Stomach (tissue), 9 donors: ENCODE results near the gene SHISAL2A. TPM values are rescaled to one million over a fixed set of nuclear protein-coding genes. Genes with fewer than 3 reads are reported as not detected.

Experiments used
- DNase-seq, 2 donors: peaks; one replicate each; pipeline versions ENCODE4 v3.0.0 to v3.0.0-alpha.2; 2013 to 2019
- H3K27ac ChIP-seq, 5 donors: fragments of 200-600 bp in 4 of 5; sonication (generic) in 4 of 5; one replicate each; pipeline ENCODE4 v1.5.1; 2013 to 2019; ENCODE audit warnings: mild to moderate bottlenecking in 1 of 5, moderate library complexity in 1 of 5
- H3K27me3 ChIP-seq, 3 donors: fragments of 200-600 bp; sonication (generic); one replicate each; pipeline ENCODE4 v1.5.1; 2017 to 2019; ENCODE audit warnings: mixed run types in 1 of 3
- H3K36me3 ChIP-seq, 4 donors: fragments of 200-600 bp; sonication (generic); 1 replicate in 3 of 4; 2 replicates in 1 of 4; pipeline ENCODE4 v1.5.1; 2016 to 2019
- H3K4me1 ChIP-seq, 4 donors: fragments of 200-600 bp; sonication (generic); one replicate each; pipeline ENCODE4 v1.5.1; 2016 to 2019
- H3K4me3 ChIP-seq, 4 donors: fragments of 200-600 bp; sonication (generic) in 3 of 4; one replicate each; pipeline ENCODE4 v1.5.1; 2016 to 2019; ENCODE audit warnings: mild to moderate bottlenecking in 1 of 4
- H3K9me3 ChIP-seq, 4 donors: fragments of 200-600 bp; sonication (generic); one replicate each; pipeline ENCODE4 v1.5.1; 2016 to 2019
- EP300 ChIP-seq: sonication (generic); formaldehyde crosslinking; IDR thresholded peaks from one replicate; pipeline ENCODE4 v1.6.1; 2017; ENCODE audit warnings: antibody characterized with exemption
- POLR2A ChIP-seq, 4 donors: fragments of 450-650 bp; IDR thresholded peaks; one replicate each; pipeline ENCODE4 v1.6.1; 2016; ENCODE audit warnings: antibody characterized with exemption in 4 of 4, control low read depth in 2 of 4, mild to moderate bottlenecking in 1 of 4, moderate library complexity in 1 of 4
- POLR2AphosphoS5 ChIP-seq, 3 donors: sonication (generic); formaldehyde crosslinking; IDR thresholded peaks; one replicate each; pipeline ENCODE4 v1.6.1; 2016; ENCODE audit warnings: antibody characterized with exemption in 3 of 3
- WGBS, 5 donors: extraction: QIAGEN DNeasy Blood & Tissue Kit in 3 of 5; methylation state at CpG; one replicate each; pipeline versions ENCODE4 v1.1.5 to v1.1.7; 2013 to 2018; 5-methylcytosine and 5-hydroxymethylcytosine counted together
- intact Hi-C: fragments of 100-400 bp; cut with DNase I; formaldehyde crosslinking; loops from one replicate; pipeline ENCODE4 v1.15.1; 2023; ENCODE audit warnings: low total_unique reads
- polyA plus RNA-seq, 3 donors: library from polyadenylated mRNA; stranded (reverse); fragments of 200-250 nt; gene quantifications; one replicate each; pipeline ENCODE4 v1.2.3, GENCODE V29; 2013
- total RNA-seq, 5 donors: library from RNA; depleted of rRNA; stranded (reverse); fragments of >200 nt; gene quantifications; one replicate each; pipeline versions ENCODE4 v1.1.0 to v1.2.3, GENCODE V29; 2014 to 2016
- TF ChIP-seq, protein P1 (sequence below), 7 experiments: fragments of 450-650 bp in 4 of 7; fragments of 200-600 bp in 3 of 7; sonication (generic) in 3 of 7; IDR thresholded peaks; one replicate each; pipeline ENCODE4 v1.5.1; 2016 to 2019; ENCODE audit warnings: antibody characterized with exemption in 7 of 7, control low read depth in 2 of 7, mild to moderate bottlenecking in 1 of 7
- donor health status: healthy with polysubstance abuse.
- donor health status: Bipolar disorder and iron deficiency.
- donor health status: healthy.

SHISAL2A gene
- total and polyA plus RNA-seq, 8 donors = 0.20 to 2.4 TPM; not detected in 6

GRCh38 chr1:52604063-52604770 is 28.8 kb upstream of the SHISAL2A start:
- intact Hi-C loops = no loop called here
- no peaks in the 10 kb centered on the region for H3K27me3 ChIP-seq
- WGBS, 5 donors = 55 to 75% (median 69%) methylated on average over 3 of the region's 3 CpGs
- peaks cover 9 to 43% (median 25%) of the 10 kb centered on the region in 4 donors for H3K4me1 ChIP-seq
- no peak for TF ChIP-seq POLR2A (IDR thresholded peaks at IDR 0.05)
- H3K36me3 ChIP-seq = peaks cover 6 to 32% (median 23%) of the 10 kb centered on the region in 4 donors
- peak overlapping the region in 2 of 5 donors; percentile 27 to 88 for H3K27ac ChIP-seq
- no peak overlapping the region for H3K4me3 ChIP-seq
- no peaks in the 10 kb centered on the region for H3K9me3 ChIP-seq
- DNase-seq = no peak

GRCh38 chr1:52613636-52614373 is 19.2 kb upstream of the SHISAL2A start:
- Histone ChIP-seq H3K27ac (no peak overlapping the region), H3K27me3 (no peaks in the 10 kb centered on the region), H3K4me3 (no peak overlapping the region), H3K4me1 (peaks cover 0 to 10% (median 3%) of the 10 kb centered on the region in 4 donors), H3K9me3 (no peaks in the 10 kb centered on the region), H3K36me3 (peaks cover 0 to 11% (median 3%) of the 10 kb centered on the region in 4 donors)
- intact Hi-C loops = no loop called here
- TF ChIP-seq POLR2A (IDR thresholded peaks at IDR 0.05) (no peak), POLR2AphosphoS5 (IDR thresholded peaks at IDR 0.05) (no peak), EP300 (no peak)
- TF ChIP-seq, protein P1, sequence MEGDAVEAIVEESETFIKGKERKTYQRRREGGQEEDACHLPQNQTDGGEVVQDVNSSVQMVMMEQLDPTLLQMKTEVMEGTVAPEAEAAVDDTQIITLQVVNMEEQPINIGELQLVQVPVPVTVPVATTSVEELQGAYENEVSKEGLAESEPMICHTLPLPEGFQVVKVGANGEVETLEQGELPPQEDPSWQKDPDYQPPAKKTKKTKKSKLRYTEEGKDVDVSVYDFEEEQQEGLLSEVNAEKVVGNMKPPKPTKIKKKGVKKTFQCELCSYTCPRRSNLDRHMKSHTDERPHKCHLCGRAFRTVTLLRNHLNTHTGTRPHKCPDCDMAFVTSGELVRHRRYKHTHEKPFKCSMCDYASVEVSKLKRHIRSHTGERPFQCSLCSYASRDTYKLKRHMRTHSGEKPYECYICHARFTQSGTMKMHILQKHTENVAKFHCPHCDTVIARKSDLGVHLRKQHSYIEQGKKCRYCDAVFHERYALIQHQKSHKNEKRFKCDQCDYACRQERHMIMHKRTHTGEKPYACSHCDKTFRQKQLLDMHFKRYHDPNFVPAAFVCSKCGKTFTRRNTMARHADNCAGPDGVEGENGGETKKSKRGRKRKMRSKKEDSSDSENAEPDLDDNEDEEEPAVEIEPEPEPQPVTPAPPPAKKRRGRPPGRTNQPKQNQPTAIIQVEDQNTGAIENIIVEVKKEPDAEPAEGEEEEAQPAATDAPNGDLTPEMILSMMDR (IDR thresholded peaks at IDR 0.05) = no peak
- DNase-seq = no peak
- WGBS, 5 donors = 17 to 38% (median 32%) methylated on average over 2 of the region's 2 CpGs

DNA sequence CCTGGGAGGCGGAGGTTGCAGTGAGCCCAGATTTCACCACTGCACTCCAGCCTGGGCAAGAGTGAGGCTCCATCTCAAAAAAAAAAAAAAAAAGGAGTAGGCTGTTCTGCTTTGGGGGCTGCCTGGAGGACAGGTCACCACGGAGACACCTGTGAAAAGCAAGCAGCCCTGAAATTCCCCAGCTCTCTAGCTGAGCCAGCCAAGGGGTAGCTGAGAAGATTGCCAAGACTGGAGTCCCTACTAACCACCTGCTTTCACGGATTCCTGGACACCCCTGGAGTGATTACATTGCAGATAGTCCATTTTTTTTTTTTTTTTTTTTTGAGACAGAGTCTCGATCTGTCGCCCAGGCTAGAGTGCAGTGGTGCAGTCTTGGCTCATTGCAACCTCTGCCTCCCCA is 18.3 kb upstream of the SHISAL2A start:
- intact Hi-C loops = no loop called here
- H3K9me3 ChIP-seq = no peaks in the 10 kb centered on the region
- no peak for DNase-seq
- no peak overlapping the region for H3K27ac ChIP-seq
- WGBS, 5 donors = 91 to 98% (median 94%) methylated on average over 5 of the region's 5 CpGs
- H3K4me3 ChIP-seq = no peak overlapping the region
- no peaks in the 10 kb centered on the region for H3K27me3 ChIP-seq
- peaks cover 0 to 4% (median under 1%) of the 10 kb centered on the region in 4 donors for H3K36me3 ChIP-seq
- peaks cover 0 to 10% (median 3%) of the 10 kb centered on the region in 4 donors for H3K4me1 ChIP-seq
- TF ChIP-seq POLR2AphosphoS5 (IDR thresholded peaks at IDR 0.05) (no peak), EP300 (no peak), POLR2A (IDR thresholded peaks at IDR 0.05) (no peak)
- TF ChIP-seq, protein P1 (IDR thresholded peaks at IDR 0.05) = no peak

DNA sequence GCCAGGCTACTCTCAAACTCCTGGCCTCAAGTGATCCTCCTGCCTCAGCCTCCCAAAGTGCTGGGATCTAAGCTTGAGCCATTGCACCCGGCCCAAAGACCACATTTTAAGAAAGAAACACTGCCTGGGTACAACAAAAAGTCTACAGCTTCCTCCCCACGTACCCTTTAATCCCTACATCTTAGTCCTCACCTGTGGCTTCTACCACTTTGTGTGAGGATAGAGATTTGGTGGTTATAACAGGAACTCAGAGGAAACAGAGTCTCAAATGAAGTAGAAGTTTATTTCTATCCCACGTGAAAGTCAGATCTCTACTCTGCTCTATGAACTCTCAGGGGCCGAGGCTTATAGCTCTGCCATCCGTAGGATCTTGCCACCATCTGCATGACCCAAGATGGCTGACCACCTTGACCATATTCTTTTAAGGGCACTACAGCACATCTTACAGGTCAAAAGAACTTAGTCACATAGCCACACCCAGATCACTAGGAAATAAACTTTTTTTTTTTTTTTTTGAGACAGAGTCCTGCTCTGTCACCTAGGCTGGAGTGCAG is 17.4 kb upstream of the SHISAL2A start:
- Histone ChIP-seq H3K27me3 (no peaks in the 10 kb centered on the region), H3K27ac (no peak overlapping the region), H3K4me1 (peaks cover 0 to 10% (median 3%) of the 10 kb centered on the region in 4 donors), H3K9me3 (peaks cover 0 to 2% (median 0%) of the 10 kb centered on the region in 4 donors), H3K4me3 (no peak overlapping the region), H3K36me3 (peaks cover 0 to 2% (median 0%) of the 10 kb centered on the region in 4 donors)
- DNase-seq = no peak
- TF ChIP-seq EP300 = no peak
- TF ChIP-seq, protein P1 (IDR thresholded peaks at IDR 0.05) = no peak
- no peak for TF ChIP-seq POLR2AphosphoS5 (IDR thresholded peaks at IDR 0.05)
- no peak for TF ChIP-seq POLR2A (IDR thresholded peaks at IDR 0.05)
- WGBS, 5 donors = 74 to 96% (median 80%) methylated on average over 5 of the region's 5 CpGs
- intact Hi-C loops = no loop called here
